BE2C (cell line): ENCODE results near the gene SMG6.

ENCODE experiments used
- DNase-seq: peaks from one replicate; pipeline ENCODE4 v3.0.0-alpha.2; 2020
- H3K27me3 ChIP-seq: fragments of 250-450 bp; sonication (Bioruptor Pico); 2 replicates; pipeline ENCODE4 v1.5.1; 2020; ENCODE audit warnings: mild to moderate bottlenecking
- H3K36me3 ChIP-seq: fragments of 250-450 bp; sonication (Bioruptor Pico); 2 replicates; pipeline ENCODE4 v1.5.1; 2020; ENCODE audit warnings: mild to moderate bottlenecking
- H3K4me1 ChIP-seq: fragments of 250-450 bp; sonication (Bioruptor Pico); 2 replicates; pipeline ENCODE4 v1.5.1; 2020
- H3K4me3 ChIP-seq: 2 replicates; pipeline ENCODE4 v1.5.1; 2011; ENCODE audit warnings: low read depth, low read length
- H3K9me3 ChIP-seq: fragments of 250-450 bp; sonication (Bioruptor Pico); 2 replicates; pipeline ENCODE4 v1.5.1; 2020
- CTCF ChIP-seq: IDR thresholded peaks from 2 replicates; pipeline ENCODE4 v1.5.1; 2012; ENCODE audit warnings: mild to moderate bottlenecking, low read depth, low read length

SMG6 gene

GRCh38 chr17:2012499-2012898 lies 291.1 kb downstream of the SMG6 start:
- no peak for DNase-seq
- Histone ChIP-seq H3K4me1 (no peaks in the 10 kb centered on the region), H3K4me3 (no peak overlapping the region), H3K9me3 (no peaks in the 10 kb centered on the region), H3K27me3 (no peaks in the 10 kb centered on the region), H3K36me3 (no peaks in the 10 kb centered on the region)
- TF ChIP-seq CTCF: no peak

- Histone ChIP-seq H3K9me3 (no peaks in the 10 kb centered on the region), H3K4me3 (no peak overlapping the region), H3K27me3 (no peaks in the 10 kb centered on the region), H3K36me3 (no peaks in the 10 kb centered on the region), H3K4me1 (no peaks in the 10 kb centered on the region)
- no peak for DNase-seq
- no peak for TF ChIP-seq CTCF
Observed at GRCh38 chr17:2011411-2012371, 291.9 kb downstream of the SMG6 start.
